GM18868 (cell line): ENCODE measurements around the gene MAN1A1.

ENCODE experiments used
- ATAC-seq: cut with Tn5 transposase; IDR thresholded peaks from one replicate; pipeline ENCODE4 v1.9.1; 2021; ENCODE audit warnings: mild to moderate bottlenecking, moderate library complexity; ENCODE audit not compliant: unreplicated experiment

MAN1A1 gene

GRCh38 chr6:119346936-119347335 lies 2.6 kb downstream of the MAN1A1 start:
- ATAC-seq = no peak

- no peak for ATAC-seq
These were observed 3.1 kb downstream of the MAN1A1 start for GRCh38 chr6:119346450-119346849.

GRCh38 chr6:119345114-119345513 lies 4.4 kb downstream of the MAN1A1 start:
- ATAC-seq = no peak

- ATAC-seq = no peak
These were observed 5.3 kb downstream of the MAN1A1 start for GRCh38 chr6:119344306-119344705.

- ATAC-seq = no peak
These were observed 5.9 kb downstream of the MAN1A1 start for GRCh38 chr6:119343573-119344146.

GRCh38 chr6:119343167-119343566 lies 6.4 kb downstream of the MAN1A1 start:
- no peak for ATAC-seq

- ATAC-seq = no peak
These were observed 7.1 kb downstream of the MAN1A1 start for GRCh38 chr6:119342430-119342829.

- ATAC-seq = no peak
These were observed 8.6 kb downstream of the MAN1A1 start for GRCh38 chr6:119340796-119341487.

- ATAC-seq = no peak
These were observed 9.6 kb downstream of the MAN1A1 start for GRCh38 chr6:119339941-119340456.

GRCh38 chr6:119337762-119338161 lies 11.8 kb downstream of the MAN1A1 start:
- ATAC-seq = no peak

- ATAC-seq = no peak
These were observed 12.3 kb downstream of the MAN1A1 start for GRCh38 chr6:119337252-119337651.

GRCh38 chr6:119334535-119335264 lies 14.9 kb downstream of the MAN1A1 start:
- no peak for ATAC-seq

GRCh38 chr6:119333707-119334295 lies 15.8 kb downstream of the MAN1A1 start:
- ATAC-seq = peak; percentile 71

GRCh38 chr6:119333063-119333609 lies 16.4 kb downstream of the MAN1A1 start:
- ATAC-seq = no peak

- ATAC-seq = peak; percentile 59
These were observed 17.8 kb downstream of the MAN1A1 start for GRCh38 chr6:119331663-119332286.

GRCh38 chr6:119330520-119331113 lies 18.9 kb downstream of the MAN1A1 start:
- ATAC-seq = no peak

- ATAC-seq = no peak
These were observed 19.8 kb downstream of the MAN1A1 start for GRCh38 chr6:119329794-119330180.

GRCh38 chr6:119328892-119329793 lies 20.4 kb downstream of the MAN1A1 start:
- ATAC-seq = no peak

- no peak for ATAC-seq
These were observed 21.3 kb downstream of the MAN1A1 start for GRCh38 chr6:119328254-119328653.
